RWPE2 (cell line): ENCODE results near the gene PACSIN2.
A peak's percentile ranks its signal among the peaks of the same experiment; 100 is the strongest.

ENCODE experiments used
- ATAC-seq: fragments of 200-7000 bp; cut with Tn5 transposase; 3 replicates; pipeline ENCODE4 v1.9.1; 2021; ENCODE audit warnings: low read depth
- DNase-seq: peaks from one replicate; pipeline ENCODE4 v3.0.0-alpha.2; 2020; ENCODE audit warnings: low spot score
- H3K27ac ChIP-seq: fragments of 450-650 bp; 2 replicates; pipeline ENCODE4 v1.5.1; 2017; ENCODE audit warnings: mild to moderate bottlenecking; ENCODE audit not compliant: poor library complexity, severe bottlenecking
- H3K27me3 ChIP-seq: fragments of 250-450 bp; sonication (Bioruptor Pico); 2 replicates; pipeline ENCODE4 v1.5.1; 2021; ENCODE audit warnings: mild to moderate bottlenecking, moderate library complexity; ENCODE audit not compliant: insufficient read depth, poor library complexity, severe bottlenecking
- H3K36me3 ChIP-seq: fragments of 250-450 bp; sonication (Bioruptor Pico); 2 replicates; pipeline ENCODE4 v1.5.1; 2020; ENCODE audit warnings: low read depth, mild to moderate bottlenecking, moderate library complexity
- H3K4me1 ChIP-seq: fragments of 250-450 bp; sonication (Bioruptor Pico); 2 replicates; pipeline ENCODE4 v1.5.1; 2021; ENCODE audit warnings: mild to moderate bottlenecking, moderate library complexity; ENCODE audit not compliant: insufficient read depth, poor library complexity, severe bottlenecking
- H3K4me3 ChIP-seq: fragments of 250-450 bp; sonication (Bioruptor Pico); 2 replicates; pipeline ENCODE4 v1.5.1; 2021; ENCODE audit warnings: mild to moderate bottlenecking, moderate library complexity; ENCODE audit not compliant: severe bottlenecking
- H3K9me3 ChIP-seq: fragments of 250-450 bp; sonication (Bioruptor Pico); 2 replicates; pipeline ENCODE4 v1.5.1; 2021; ENCODE audit warnings: mild to moderate bottlenecking, moderate library complexity; ENCODE audit not compliant: severe bottlenecking
- TF ChIP-seq, protein P1 (sequence below): fragments of 450-650 bp; IDR thresholded peaks from one replicate; pipeline ENCODE4 v1.5.1; 2017; ENCODE audit warnings: mild to moderate bottlenecking, moderate library complexity; ENCODE audit not compliant: poor library complexity, severe bottlenecking

The PACSIN2 gene

DNA sequence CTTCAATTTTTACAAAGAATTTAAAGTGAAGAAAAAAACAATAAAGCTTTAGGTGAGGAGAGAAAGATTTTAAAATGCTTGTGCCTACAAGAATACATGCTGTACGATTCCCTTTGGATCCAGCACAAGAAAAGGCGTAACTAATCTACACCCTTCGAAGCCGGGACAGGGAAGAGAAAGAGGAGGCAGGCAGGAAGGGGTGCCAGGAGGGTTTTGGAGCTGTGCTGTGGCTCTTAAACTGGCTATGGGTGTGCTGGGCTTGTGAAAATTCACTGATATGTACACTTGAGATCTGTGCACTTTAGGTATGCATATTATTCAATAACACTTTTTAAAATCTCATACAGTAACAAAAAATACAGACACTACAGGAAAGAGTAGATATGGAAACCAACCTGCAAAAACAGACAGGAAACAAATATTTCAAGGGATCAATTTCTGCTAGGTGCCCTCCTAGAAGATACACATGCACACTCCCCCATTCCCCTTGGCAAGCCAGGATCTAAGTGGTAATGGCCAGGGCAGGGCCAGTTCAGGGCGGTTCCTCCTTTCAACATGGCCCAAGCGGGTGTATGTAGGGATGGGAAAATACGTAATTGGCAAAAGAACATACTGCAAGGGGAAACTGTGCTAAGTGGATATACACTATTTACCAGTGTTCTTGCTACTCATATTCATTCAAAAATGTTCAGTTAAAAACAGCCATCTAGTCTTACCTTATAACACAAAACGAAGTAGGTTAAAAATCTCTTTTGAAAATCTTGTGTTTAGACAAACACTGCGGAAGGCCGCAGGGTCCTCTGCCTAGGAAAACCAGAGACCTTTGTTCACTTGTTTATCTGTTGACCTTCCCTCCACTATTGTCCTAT lies 54.2 kb downstream of the PACSIN2 start:
- TF ChIP-seq, protein P1, sequence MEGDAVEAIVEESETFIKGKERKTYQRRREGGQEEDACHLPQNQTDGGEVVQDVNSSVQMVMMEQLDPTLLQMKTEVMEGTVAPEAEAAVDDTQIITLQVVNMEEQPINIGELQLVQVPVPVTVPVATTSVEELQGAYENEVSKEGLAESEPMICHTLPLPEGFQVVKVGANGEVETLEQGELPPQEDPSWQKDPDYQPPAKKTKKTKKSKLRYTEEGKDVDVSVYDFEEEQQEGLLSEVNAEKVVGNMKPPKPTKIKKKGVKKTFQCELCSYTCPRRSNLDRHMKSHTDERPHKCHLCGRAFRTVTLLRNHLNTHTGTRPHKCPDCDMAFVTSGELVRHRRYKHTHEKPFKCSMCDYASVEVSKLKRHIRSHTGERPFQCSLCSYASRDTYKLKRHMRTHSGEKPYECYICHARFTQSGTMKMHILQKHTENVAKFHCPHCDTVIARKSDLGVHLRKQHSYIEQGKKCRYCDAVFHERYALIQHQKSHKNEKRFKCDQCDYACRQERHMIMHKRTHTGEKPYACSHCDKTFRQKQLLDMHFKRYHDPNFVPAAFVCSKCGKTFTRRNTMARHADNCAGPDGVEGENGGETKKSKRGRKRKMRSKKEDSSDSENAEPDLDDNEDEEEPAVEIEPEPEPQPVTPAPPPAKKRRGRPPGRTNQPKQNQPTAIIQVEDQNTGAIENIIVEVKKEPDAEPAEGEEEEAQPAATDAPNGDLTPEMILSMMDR: no peak
- Histone ChIP-seq H3K4me1 (peaks cover 58% of the 10 kb centered on the region), H3K9me3 (no peaks in the 10 kb centered on the region), H3K36me3 (peaks cover 15% of the 10 kb centered on the region), H3K27ac (peak overlapping the region; percentile 70), H3K4me3 (no peak overlapping the region), H3K27me3 (no peaks in the 10 kb centered on the region)
- ATAC-seq (no peak), DNase-seq (no peak)

DNA sequence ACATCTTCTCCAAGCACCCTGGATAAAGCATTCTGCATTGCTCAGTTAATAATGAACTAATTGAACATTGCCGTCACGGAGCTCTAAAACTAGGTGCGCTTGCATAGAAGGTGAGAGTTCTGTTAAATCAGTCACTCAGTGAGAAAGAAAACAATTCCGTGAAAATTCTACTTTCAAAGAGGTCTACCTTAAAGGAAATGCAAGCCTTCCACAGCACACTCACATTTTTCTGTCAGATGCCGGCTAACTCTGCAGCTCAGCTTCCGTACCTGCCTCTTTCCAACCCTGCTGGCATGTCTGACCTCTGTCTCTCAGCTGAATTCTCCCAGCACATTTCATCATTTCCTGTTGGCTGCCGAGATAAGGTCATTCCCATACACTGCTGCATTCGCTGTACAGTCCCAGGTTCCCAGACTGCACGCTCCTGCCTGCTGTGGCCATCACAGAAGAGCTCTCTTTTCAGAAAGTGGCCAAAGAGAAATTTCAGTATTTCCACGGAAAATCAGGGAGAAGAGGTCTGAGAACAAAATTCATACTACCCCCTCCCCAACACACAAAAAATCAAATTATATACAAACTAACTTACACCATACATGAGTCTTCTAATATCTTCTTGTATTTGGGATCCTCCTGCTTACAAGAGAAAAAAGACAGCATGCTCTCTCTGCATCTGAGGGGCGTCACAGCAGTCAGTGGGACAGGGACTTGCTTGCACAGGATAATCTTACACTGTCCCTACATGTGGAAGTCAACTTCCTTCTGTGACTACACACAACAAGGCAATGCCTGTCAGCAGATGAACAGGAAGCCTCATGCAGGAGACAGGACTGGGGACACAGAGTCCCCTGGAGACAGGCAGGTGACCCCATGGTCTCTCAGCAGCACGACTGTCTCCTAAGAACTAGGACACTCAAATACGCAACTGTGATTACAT lies 55.1 kb downstream of the PACSIN2 start:
- ATAC-seq (peak; percentile 94), DNase-seq (no peak)
- Histone ChIP-seq H3K36me3 (peaks cover 13% of the 10 kb centered on the region), H3K9me3 (no peaks in the 10 kb centered on the region), H3K4me3 (no peak overlapping the region), H3K4me1 (peaks cover 54% of the 10 kb centered on the region), H3K27me3 (no peaks in the 10 kb centered on the region), H3K27ac (peak overlapping the region; percentile 70)
- TF ChIP-seq, protein P1: no peak

DNA sequence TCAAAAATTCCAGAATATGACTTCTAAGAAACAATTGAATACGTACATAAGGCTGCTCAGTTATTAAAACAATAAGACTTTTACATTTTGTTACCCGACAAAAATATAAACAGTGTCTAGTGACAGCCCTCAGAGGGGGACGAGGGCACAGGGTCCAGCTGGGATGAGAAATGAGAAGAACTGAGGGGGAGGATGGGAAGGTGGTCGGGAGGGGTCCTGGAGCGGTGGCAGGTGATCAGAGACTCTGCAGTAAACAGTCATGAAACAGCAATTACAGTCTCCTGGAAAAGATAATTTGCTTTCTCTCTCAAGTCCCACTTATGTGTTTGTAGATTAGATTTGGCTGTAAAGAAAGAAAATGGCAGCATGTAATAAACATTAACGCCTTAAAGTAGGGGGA lies 56.0 kb downstream of the PACSIN2 start:
- H3K27me3 ChIP-seq: no peaks in the 10 kb centered on the region
- TF ChIP-seq, protein P1: no peak
- ATAC-seq: no peak
- DNase-seq: no peak
- H3K9me3 ChIP-seq: no peaks in the 10 kb centered on the region
- no peak overlapping the region for H3K4me3 ChIP-seq
- peak overlapping the region; percentile 70 for H3K27ac ChIP-seq
- peaks cover 52% of the 10 kb centered on the region for H3K4me1 ChIP-seq
- H3K36me3 ChIP-seq: peaks cover 13% of the 10 kb centered on the region

- no peak overlapping the region for H3K4me3 ChIP-seq
- H3K27me3 ChIP-seq: no peaks in the 10 kb centered on the region
- peaks cover 13% of the 10 kb centered on the region for H3K36me3 ChIP-seq
- DNase-seq (no peak), ATAC-seq (no peak)
- H3K4me1 ChIP-seq: peaks cover 52% of the 10 kb centered on the region
- TF ChIP-seq, protein P1: no peak
- H3K27ac ChIP-seq: no peak overlapping the region
- no peaks in the 10 kb centered on the region for H3K9me3 ChIP-seq
Observed at GRCh38 chr22:42957958-42958357, 57.0 kb downstream of the PACSIN2 start.
